ENCODE results near the gene TNP2.

Gene TNP2

DNA sequence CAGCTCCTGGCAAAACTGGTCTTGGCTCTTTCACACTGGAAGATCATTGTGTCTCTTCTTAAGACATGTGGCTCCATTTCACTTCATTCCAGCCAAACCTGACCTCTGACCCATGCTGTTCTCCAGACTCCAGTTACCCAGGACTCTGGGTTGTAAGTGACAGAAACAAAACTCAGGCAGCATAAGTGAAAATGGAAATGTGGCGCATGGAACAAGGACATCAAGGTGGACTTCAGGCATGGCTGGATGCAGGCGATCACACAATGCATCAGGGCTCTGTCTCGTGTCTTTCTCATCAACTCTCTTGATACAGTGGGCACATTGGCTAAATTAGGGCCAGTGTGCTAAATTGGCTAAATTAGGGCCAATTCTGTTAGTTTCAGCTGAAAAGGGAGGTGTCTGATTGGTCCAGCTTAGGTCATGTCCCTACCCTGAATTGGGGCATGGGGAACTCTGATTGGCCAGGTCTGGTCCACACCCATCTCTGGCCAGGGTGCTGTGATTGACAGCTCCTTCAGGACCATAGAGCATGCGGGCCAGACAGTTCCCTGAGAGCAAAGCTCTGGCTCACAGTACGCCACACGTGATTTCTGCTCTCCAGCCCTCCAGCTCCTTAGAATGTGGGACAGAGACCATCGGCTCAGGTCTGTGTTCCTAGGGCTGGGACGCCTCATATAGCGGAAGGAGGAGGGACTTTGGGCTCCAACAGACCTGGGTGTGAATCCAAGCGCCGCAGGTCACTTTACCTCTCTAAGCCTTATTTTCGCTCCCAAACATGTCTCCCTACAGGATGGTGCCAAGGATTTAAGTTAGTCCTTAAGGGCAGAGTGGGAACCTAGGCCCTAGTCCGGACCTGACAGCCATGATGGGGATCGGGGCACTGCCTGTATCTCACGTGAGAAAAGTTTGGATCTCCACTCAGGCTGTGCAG lies 30.6 kb downstream of the TNP2 start:
- no peak overlapping the region for H3K9ac ChIP-seq (ENCODE audit: low read depth in 1 of 2, low read length in 2 of 2)
- peaks cover 4 to 6% of the 10 kb centered on the region in 2 donors for H3K4me1 ChIP-seq (ENCODE audit: control insufficient read depth in 1 of 2, insufficient read depth in 2 of 2, low read length in 2 of 2)
- H3K36me3 ChIP-seq (ENCODE audit: control insufficient read depth in 1 of 2, insufficient read depth in 2 of 2, low read length in 2 of 2): no peaks in the 10 kb centered on the region
- H3K27me3 ChIP-seq (ENCODE audit: control insufficient read depth in 1 of 2, insufficient read depth in 2 of 2, low read length in 2 of 2): no peaks in the 10 kb centered on the region
- H3K27ac ChIP-seq (ENCODE audit: low read depth, low read length): no peak overlapping the region
- no peaks in the 10 kb centered on the region for H3K9me3 ChIP-seq (ENCODE audit: control insufficient read depth in 1 of 2, low read length in 2 of 2)
- H3K4me3 ChIP-seq (ENCODE audit: low read depth in 1 of 2, low read length in 2 of 2): no peak overlapping the region

GRCh38 chr16:11236461-11237254 lies 32.5 kb downstream of the TNP2 start:
- peaks cover 7 to 11% of the 10 kb centered on the region in 2 donors for H3K4me1 ChIP-seq (ENCODE audit: control insufficient read depth in 1 of 2, insufficient read depth in 2 of 2, low read length in 2 of 2)
- no peak overlapping the region for H3K27ac ChIP-seq (ENCODE audit: low read depth, low read length)
- H3K4me3 ChIP-seq (ENCODE audit: low read depth in 1 of 2, low read length in 2 of 2): no peak overlapping the region
- no peaks in the 10 kb centered on the region for H3K36me3 ChIP-seq (ENCODE audit: control insufficient read depth in 1 of 2, insufficient read depth in 2 of 2, low read length in 2 of 2)
- H3K9me3 ChIP-seq (ENCODE audit: control insufficient read depth in 1 of 2, low read length in 2 of 2): no peaks in the 10 kb centered on the region
- no peak overlapping the region for H3K9ac ChIP-seq (ENCODE audit: low read depth in 1 of 2, low read length in 2 of 2)
- no peaks in the 10 kb centered on the region for H3K27me3 ChIP-seq (ENCODE audit: control insufficient read depth in 1 of 2, insufficient read depth in 2 of 2, low read length in 2 of 2)

DNA sequence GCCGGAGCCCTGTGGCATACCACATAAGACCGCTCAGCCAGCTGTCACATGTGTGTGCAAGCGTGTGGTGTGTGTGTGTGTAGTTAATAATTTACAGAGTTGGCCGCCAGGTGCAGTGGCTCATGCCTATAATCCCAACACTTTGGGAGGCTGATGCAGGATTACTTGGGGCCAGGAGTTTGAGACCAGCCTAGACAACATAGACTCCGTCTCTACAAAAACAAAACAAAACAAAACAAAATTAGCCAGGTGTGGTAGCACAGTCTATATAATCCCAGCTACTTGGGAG lies 33.5 kb downstream of the TNP2 start:
- Histone ChIP-seq H3K4me3 (ENCODE audit: low read depth in 1 of 2, low read length in 2 of 2) (no peak overlapping the region), H3K4me1 (ENCODE audit: control insufficient read depth in 1 of 2, insufficient read depth in 2 of 2, low read length in 2 of 2) (peaks cover 7 to 8% of the 10 kb centered on the region in 2 donors), H3K36me3 (ENCODE audit: control insufficient read depth in 1 of 2, insufficient read depth in 2 of 2, low read length in 2 of 2) (no peaks in the 10 kb centered on the region), H3K9me3 (ENCODE audit: control insufficient read depth in 1 of 2, low read length in 2 of 2) (no peaks in the 10 kb centered on the region), H3K9ac (ENCODE audit: low read depth in 1 of 2, low read length in 2 of 2) (no peak overlapping the region), H3K27ac (ENCODE audit: low read depth, low read length) (no peak overlapping the region), H3K27me3 (ENCODE audit: control insufficient read depth in 1 of 2, insufficient read depth in 2 of 2, low read length in 2 of 2) (no peaks in the 10 kb centered on the region)

- no peak overlapping the region for H3K9ac ChIP-seq (ENCODE audit: low read depth in 1 of 2, low read length in 2 of 2)
- H3K27me3 ChIP-seq (ENCODE audit: control insufficient read depth in 1 of 2, insufficient read depth in 2 of 2, low read length in 2 of 2): no peaks in the 10 kb centered on the region
- no peak overlapping the region for H3K4me3 ChIP-seq (ENCODE audit: low read depth in 1 of 2, low read length in 2 of 2)
- H3K9me3 ChIP-seq (ENCODE audit: control insufficient read depth in 1 of 2, low read length in 2 of 2): no peaks in the 10 kb centered on the region
- no peak overlapping the region for H3K27ac ChIP-seq (ENCODE audit: low read depth, low read length)
- peaks cover 5 to 7% of the 10 kb centered on the region in 2 donors for H3K4me1 ChIP-seq (ENCODE audit: control insufficient read depth in 1 of 2, insufficient read depth in 2 of 2, low read length in 2 of 2)
- no peaks in the 10 kb centered on the region for H3K36me3 ChIP-seq (ENCODE audit: control insufficient read depth in 1 of 2, insufficient read depth in 2 of 2, low read length in 2 of 2)
These were observed 34.0 kb downstream of the TNP2 start for GRCh38 chr16:11234884-11235702.

DNA sequence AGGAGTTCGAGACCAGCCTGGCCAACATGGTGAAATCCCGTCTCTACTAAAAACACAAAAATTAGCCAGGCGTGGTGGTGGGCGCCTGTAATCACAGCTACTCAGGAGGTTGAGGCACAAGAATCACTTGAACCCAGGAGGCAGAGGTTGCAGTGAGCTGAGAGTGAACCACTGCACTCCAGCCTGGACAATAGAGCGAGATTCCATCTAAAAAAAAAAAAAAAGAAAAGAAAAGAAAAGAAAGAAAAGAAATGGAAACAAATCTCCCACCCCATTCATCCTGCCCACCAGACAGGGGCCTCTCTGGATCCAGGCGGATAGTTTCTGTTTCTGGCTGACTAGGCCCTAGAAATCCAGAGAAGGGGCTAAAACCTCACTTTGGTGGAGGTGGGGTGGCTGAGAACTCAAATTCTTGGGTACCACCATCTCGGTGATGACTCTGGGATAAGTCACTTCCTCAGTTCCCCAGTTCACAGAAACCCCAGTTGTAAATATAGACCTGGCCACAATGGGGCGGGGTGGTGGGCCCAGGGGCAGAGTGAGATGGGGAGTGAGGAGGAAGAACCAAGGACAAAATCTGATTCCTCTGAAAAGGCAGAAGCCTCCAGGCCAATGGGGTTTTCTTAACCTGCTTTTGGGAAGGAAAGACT lies 35.3 kb downstream of the TNP2 start:
- no peak overlapping the region for H3K9ac ChIP-seq (ENCODE audit: low read depth in 1 of 2, low read length in 2 of 2)
- H3K36me3 ChIP-seq (ENCODE audit: control insufficient read depth in 1 of 2, insufficient read depth in 2 of 2, low read length in 2 of 2): no peaks in the 10 kb centered on the region
- no peaks in the 10 kb centered on the region for H3K27me3 ChIP-seq (ENCODE audit: control insufficient read depth in 1 of 2, insufficient read depth in 2 of 2, low read length in 2 of 2)
- H3K27ac ChIP-seq (ENCODE audit: low read depth, low read length): no peak overlapping the region
- H3K4me1 ChIP-seq (ENCODE audit: control insufficient read depth in 1 of 2, insufficient read depth in 2 of 2, low read length in 2 of 2): peaks cover 5 to 7% of the 10 kb centered on the region in 2 donors
- H3K4me3 ChIP-seq (ENCODE audit: low read depth in 1 of 2, low read length in 2 of 2): no peak overlapping the region
- no peaks in the 10 kb centered on the region for H3K9me3 ChIP-seq (ENCODE audit: control insufficient read depth in 1 of 2, low read length in 2 of 2)

DNA sequence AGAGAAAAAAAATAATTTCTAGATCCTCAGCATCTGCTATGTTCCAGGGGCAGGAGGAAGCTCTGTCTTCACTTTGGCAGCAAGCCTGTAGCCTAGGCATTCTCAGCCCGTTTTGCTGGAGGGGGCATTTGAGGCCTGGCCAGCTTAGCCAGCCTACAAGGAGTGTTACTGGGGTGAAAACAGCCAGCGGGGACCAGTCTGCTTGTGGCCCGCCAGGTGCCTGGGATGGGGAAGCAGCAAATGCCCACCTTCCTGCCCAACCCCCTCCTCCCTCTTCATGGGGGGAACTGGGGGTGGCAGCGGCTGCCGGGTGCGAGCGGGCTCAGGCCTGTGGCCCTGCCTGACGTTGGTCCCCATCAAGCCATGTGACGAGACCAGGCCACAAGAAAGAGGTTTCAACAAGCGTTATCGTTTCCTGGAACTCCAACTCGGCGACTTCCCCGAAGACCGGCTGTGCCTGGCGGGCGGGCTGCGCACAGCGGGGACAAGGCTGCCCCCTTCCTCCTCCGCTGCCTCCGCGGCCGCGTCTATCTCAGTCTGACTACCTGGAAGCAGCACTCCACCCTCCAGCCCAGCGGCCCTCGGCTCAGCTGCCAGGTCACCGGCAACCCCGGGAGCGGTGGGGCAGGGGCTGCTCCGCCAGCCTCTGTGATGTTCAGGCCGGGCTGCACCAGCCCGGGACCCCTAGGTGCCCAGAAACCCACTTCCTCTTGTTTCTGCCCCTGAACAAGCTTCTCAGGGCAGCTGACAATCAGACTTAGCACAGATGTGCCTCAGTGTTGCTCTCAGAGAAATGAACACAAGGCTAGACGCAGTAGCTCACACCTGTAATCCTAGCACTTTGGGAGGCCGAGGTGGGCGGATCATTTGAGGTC lies 36.0 kb downstream of the TNP2 start:
- Histone ChIP-seq H3K4me1 (ENCODE audit: control insufficient read depth in 1 of 2, insufficient read depth in 2 of 2, low read length in 2 of 2) (peaks cover 5 to 7% of the 10 kb centered on the region in 2 donors), H3K9ac (ENCODE audit: low read depth in 1 of 2, low read length in 2 of 2) (no peak overlapping the region), H3K36me3 (ENCODE audit: control insufficient read depth in 1 of 2, insufficient read depth in 2 of 2, low read length in 2 of 2) (no peaks in the 10 kb centered on the region), H3K27me3 (ENCODE audit: control insufficient read depth in 1 of 2, insufficient read depth in 2 of 2, low read length in 2 of 2) (no peaks in the 10 kb centered on the region), H3K4me3 (ENCODE audit: low read depth in 1 of 2, low read length in 2 of 2) (peak overlapping the region in 1 of 2 donors; percentile 10), H3K9me3 (ENCODE audit: control insufficient read depth in 1 of 2, low read length in 2 of 2) (no peaks in the 10 kb centered on the region), H3K27ac (ENCODE audit: low read depth, low read length) (peak overlapping the region; percentile 42)

GRCh38 chr16:11232302-11232851 lies 36.7 kb downstream of the TNP2 start:
- H3K27ac ChIP-seq (ENCODE audit: low read depth, low read length): no peak overlapping the region
- H3K4me1 ChIP-seq (ENCODE audit: control insufficient read depth in 1 of 2, insufficient read depth in 2 of 2, low read length in 2 of 2): peaks cover 5 to 7% of the 10 kb centered on the region in 2 donors
- no peaks in the 10 kb centered on the region for H3K27me3 ChIP-seq (ENCODE audit: control insufficient read depth in 1 of 2, insufficient read depth in 2 of 2, low read length in 2 of 2)
- no peak overlapping the region for H3K9ac ChIP-seq (ENCODE audit: low read depth in 1 of 2, low read length in 2 of 2)
- no peaks in the 10 kb centered on the region for H3K9me3 ChIP-seq (ENCODE audit: control insufficient read depth in 1 of 2, low read length in 2 of 2)
- no peak overlapping the region for H3K4me3 ChIP-seq (ENCODE audit: low read depth in 1 of 2, low read length in 2 of 2)
- H3K36me3 ChIP-seq (ENCODE audit: control insufficient read depth in 1 of 2, insufficient read depth in 2 of 2, low read length in 2 of 2): no peaks in the 10 kb centered on the region

DNA sequence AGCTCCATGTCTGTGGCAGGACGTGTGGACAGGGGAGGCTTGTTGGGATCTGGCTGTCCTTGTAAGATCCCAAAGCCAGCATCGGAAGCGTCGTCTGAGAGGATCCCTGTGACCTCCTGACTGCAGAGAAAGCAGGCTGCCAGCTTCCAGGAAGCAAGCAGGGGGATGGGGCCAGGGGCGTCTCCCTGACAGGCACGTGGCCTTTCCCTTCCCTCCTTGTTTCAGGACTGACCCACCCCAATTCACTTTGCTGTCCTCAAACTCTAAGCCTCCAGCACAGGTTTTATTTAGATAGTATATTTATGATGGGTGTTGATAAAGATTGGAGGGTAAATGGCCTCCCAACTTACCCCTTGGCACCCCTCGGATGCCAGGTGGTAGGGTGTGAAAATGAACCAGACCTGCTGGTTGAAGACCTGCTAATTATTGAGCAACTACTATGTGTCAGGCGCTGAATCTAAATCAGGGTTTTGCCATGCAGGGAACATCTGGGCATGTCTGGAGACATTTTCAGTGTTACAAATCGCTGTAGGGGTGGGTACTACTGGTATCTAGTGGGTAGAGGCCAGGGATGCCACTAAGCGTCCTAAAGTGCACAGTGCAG lies 37.7 kb downstream of the TNP2 start:
- H3K9me3 ChIP-seq (ENCODE audit: control insufficient read depth in 1 of 2, low read length in 2 of 2): no peaks in the 10 kb centered on the region
- H3K27me3 ChIP-seq (ENCODE audit: control insufficient read depth in 1 of 2, insufficient read depth in 2 of 2, low read length in 2 of 2): no peaks in the 10 kb centered on the region
- H3K27ac ChIP-seq (ENCODE audit: low read depth, low read length): no peak overlapping the region

More for the DNA sequence above, 37.7 kb downstream of the TNP2 start:
- no peak overlapping the region for H3K4me3 ChIP-seq (ENCODE audit: low read depth in 1 of 2, low read length in 2 of 2)
- no peaks in the 10 kb centered on the region for H3K36me3 ChIP-seq (ENCODE audit: control insufficient read depth in 1 of 2, insufficient read depth in 2 of 2, low read length in 2 of 2)
- H3K4me1 ChIP-seq (ENCODE audit: control insufficient read depth in 1 of 2, insufficient read depth in 2 of 2, low read length in 2 of 2): peaks cover 5 to 7% of the 10 kb centered on the region in 2 donors
- no peak overlapping the region for H3K9ac ChIP-seq (ENCODE audit: low read depth in 1 of 2, low read length in 2 of 2)
